ENCODE measurements around the gene MRM2.

Gene MRM2

DNA sequence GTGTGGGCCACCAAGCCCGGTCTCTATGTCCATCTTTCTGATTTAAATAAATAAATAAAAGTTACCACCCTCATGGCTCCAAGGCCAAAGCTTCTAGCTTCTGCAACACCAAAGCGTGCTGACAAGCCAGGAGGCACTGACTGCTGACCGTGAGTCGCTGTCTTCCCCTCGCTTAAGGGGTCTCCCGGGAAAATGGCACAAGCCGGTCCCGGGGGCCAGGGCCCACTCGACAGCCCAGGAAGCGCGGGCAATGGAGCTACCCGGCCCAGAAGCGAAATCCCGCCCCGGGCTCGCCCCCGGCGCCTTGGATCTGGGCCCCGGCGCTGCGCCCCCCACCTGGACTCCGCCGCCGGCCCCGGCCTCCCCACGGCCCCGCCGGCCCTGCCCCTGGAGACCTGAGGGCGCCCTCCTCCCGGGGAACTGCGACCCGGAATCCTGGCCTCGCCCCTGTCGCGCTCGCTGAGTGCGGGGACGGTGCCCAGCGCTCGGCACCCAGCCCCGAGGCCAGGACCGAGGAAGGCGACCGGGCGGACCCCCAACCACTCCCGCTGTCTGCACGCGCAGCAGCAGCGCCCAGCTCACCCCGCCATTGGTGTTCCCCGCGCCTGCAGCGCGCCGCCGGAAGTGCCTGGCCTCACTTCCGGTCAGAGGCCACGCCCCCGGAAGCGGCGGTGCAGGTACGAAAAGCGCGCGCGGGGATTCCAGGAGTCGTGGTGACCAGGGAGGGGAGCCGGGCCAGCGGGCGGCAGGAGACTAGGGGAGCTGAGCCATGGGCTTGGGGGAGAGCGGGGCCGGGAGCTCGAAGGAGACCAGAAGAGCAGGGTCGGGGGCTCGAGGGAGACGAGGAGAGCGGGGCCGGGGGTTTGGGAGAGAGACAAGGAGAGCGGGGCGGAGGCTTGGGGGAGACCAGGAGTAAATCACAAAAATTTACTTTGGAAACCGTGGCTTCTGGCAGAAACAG lies at the start of gene MRM2, which contains the start of gene NUDT1:
Gene MRM2, minus strand, starts transcription at position 626 of the 961 bp plus-strand sequence. Its CDS starts 36 bp downstream, at position 590.
Gene NUDT1, plus strand, starts transcription at position 647 of the 961 bp plus-strand sequence. CDS start 2,349 bp downstream, outside the sequence.
- DNase-seq (ENCODE audit: low read depth, low spot score), result peak; percentile 92

DNA sequence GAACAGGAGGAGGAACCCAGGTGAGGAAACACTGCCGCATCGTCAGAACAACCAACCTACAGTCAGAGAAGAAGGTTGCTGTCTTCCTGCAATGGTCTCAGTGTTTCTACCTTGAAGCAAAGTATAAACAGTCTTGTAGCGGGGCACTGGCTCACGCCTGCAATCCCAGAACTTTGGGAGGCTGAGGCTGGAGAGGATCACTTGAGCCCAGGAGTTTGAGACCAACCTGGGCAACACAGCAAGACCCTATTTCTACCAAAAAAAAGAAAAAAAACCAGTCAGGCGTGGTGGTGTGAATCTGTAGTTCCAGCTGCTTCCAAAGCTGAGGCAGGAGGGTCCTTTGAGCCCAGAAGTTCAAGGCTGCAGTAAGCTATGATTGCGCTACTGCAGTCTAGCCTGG lies 48.9 kb upstream of the MRM2 start:
- no peak for DNase-seq (ENCODE audit: low read depth, low spot score)

DNA sequence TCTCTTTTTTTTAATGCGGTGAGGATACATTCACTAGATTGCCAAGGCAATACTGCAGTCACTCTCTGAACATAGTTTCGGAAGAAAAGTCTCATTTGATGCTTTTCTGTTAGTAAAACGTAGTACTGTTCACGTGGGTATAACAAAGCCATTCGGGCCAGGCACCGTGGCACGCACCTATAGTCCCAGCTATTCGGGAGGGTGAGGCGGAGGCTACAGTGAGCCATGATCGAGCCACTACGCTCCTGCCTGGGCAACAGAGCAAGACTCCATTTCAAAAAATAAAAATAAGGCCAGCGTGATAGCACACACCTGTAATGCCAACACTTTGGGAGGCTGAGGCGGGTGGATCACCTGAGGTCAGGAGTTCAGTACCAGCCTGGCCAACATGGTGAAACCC lies 47.6 kb upstream of the MRM2 start:
- DNase-seq (ENCODE audit: low read depth, low spot score), result no peak

- DNase-seq (ENCODE audit: low read depth, low spot score), result no peak
Measured at GRCh38 chr7:2289111-2289586, 47.1 kb upstream of the MRM2 start.

DNA sequence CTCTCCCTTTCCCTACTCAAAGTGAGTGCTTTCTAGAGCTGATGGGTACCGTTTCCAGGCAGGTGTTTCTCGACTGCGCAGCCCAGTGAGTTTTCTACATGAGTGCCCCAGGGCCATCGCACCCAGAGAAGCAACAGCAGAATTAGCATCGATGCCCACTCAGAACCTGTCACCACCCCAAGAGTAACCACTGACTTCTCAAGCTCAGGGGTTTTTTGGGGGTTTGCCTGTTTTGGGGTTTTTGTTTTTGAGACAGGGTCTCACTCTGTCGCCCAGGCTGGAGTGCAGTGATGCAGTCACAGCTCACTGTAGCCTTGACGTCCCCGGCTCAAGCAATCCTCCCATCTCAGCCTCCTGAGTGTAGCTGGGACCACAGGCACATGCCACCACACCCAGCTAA lies 46.5 kb upstream of the MRM2 start:
- no peak for DNase-seq (ENCODE audit: low read depth, low spot score)

DNA sequence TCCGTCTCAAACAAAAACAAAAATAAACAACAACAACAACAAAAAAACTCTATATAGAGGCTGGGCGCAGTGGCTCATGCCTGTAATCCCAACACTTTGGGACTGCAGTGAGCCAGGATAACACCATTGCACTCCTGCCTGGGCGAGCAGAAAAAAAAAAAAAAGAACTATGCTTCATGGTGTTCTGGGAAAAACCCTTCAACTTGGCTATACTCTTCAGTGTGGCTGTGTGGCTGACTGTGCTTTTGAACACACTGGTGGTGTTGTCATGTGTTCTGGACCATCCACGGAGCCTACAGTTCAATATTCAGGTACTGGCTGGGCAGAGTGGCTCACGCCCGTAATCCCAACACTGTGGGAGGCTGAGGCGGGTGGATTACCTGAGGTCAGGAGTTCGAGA lies 45.7 kb upstream of the MRM2 start:
- no peak for DNase-seq (ENCODE audit: low read depth, low spot score)

DNA sequence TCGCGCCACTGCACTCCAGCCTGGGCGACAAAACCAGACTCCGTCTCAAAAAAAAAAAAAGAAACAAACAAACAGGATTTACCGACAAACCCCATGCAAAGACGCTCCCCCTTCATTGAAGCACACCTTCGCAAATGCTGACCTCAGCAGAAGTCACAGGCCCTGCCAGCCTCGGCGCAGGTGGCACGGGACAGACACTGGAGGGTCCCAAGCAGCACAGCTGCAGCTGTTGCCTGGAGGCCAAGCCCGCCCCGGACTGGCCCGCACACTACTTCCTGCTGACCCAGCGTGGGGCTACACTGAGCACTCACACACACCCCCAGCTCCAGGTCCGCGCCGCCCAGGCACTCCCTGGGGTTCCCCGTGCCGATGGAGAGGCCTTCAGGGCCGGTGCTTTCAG lies 41.1 kb upstream of the MRM2 start:
- no peak for DNase-seq (ENCODE audit: low read depth, low spot score)

DNA sequence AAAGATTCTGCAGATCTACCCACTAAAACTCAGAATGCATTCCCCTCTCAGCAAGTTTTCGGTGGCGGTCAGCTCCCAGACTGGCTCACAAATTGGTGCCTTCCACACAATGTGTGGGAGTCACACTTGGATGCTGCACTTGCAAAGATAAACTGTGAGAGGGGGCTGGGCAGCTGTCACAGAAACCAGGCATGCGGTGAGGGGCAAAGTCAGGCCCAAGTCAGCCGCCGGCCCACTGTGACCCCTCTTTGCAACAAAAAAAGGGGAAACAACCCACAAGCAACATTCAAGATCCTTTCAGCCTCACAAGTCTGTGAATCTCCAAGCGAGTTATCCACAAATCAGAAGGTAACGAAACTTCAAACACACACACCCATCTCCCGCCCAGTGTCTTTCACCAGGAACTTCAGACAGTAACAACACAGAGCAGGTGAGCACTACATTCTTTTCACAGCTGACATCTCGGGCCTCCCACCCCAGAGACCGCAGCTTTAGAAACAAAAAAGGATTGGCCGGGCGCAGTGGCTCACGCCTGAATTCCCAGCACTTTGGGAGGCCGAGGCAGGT lies 40.3 kb upstream of the MRM2 start:
- no peak for DNase-seq (ENCODE audit: low read depth, low spot score)

GRCh38 chr7:2281541-2281940 lies 39.5 kb upstream of the MRM2 start:
- DNase-seq (ENCODE audit: low read depth, low spot score), result peak; percentile 45

DNA sequence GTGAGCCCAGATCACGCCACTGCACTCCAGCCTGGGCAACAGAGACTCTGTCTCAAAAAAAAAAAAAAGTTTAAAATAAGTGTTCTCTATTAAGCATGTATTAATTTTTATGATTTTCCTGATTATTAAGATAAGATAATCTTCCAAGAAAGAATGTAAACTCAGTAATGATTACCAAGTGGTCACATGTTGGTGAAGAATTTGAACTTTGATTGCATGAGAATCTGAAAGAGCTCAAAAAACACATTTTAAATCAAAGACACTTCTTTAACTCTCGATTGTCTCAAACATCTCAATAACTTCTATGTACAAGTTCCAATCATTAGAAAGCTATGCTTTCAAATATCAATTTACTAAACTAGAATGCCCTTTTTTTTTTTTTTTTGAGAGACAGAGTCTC lies 38.4 kb upstream of the MRM2 start:
- DNase-seq (ENCODE audit: low read depth, low spot score), result no peak

DNA sequence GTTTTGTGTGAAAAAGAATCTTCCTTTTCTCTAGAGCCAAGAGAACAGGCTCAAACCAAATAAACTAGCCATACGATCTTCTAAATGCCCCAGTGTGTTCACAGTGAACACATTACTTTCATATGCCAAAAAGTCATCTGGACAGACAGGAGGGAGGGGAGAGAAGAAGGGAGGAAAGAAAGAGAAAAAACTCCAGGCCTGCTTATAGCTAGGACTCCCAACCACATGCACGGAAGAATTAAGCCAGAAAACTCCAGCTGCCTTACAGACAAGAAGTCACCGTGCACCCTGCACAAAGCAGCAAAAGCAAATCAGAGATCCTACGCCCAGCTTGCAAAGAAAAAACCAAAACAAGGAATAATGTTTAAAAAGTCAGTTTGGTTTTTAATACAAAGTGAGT lies 37.9 kb upstream of the MRM2 start:
- DNase-seq (ENCODE audit: low read depth, low spot score), result no peak

- DNase-seq (ENCODE audit: low read depth, low spot score), result no peak
Measured at GRCh38 chr7:2278026-2278425, 36.0 kb upstream of the MRM2 start.

DNA sequence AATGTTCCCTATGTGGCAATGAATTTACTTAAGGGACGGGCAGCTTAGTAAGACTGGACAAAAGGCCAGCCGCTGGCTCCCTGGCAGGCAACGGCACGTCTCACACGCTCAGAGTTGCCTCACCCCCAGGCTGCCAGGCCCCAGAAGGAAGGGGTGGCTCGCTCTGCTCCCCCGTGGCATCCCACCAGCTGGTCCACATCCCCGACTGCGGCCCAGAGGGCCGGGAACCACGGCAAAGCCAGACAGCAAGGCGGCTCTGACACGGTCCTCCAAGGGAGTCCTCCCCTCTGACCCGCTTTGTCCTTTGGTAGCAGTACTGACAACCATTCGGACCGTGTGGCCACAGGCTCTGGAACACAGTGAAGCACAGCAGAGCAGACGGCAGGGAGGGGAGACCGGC lies 34.1 kb upstream of the MRM2 start:
- DNase-seq (ENCODE audit: low read depth, low spot score), result no peak

GRCh38 chr7:2275101-2275500 lies 33.1 kb upstream of the MRM2 start:
- no peak for DNase-seq (ENCODE audit: low read depth, low spot score)

GRCh38 chr7:2274666-2275065 lies 32.7 kb upstream of the MRM2 start:
- no peak for DNase-seq (ENCODE audit: low read depth, low spot score)

- no peak for DNase-seq (ENCODE audit: low read depth, low spot score)
Measured at GRCh38 chr7:2273866-2274265, 31.9 kb upstream of the MRM2 start.

- DNase-seq (ENCODE audit: low read depth, low spot score), result peak; percentile 40
Measured at GRCh38 chr7:2272031-2272430, 30.0 kb upstream of the MRM2 start.

- DNase-seq (ENCODE audit: low read depth, low spot score), result no peak
Measured at GRCh38 chr7:2271273-2272026, 29.4 kb upstream of the MRM2 start.

DNA sequence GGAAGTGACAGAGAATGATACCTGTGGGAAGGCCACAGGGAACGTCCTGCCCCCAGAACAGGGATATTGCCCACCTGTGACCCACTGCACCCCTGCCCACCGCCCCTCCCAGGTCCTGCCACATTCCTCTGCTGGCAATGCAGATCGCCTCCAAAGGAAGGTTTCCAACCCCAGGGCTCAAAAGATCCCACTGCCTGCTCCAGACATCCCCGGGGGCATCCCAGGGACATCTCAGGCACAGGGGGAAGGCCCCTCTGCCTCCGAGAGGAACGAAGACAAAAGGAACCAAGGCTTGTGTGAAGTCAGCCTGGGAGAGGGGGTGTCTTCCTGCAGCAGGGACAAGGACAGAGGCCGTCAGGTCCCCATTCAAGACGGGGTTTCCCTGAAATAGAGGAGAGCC lies 28.5 kb upstream of the MRM2 start:
- no peak for DNase-seq (ENCODE audit: low read depth, low spot score)

- no peak for DNase-seq (ENCODE audit: low read depth, low spot score)
Measured at GRCh38 chr7:2269991-2270460, 28.0 kb upstream of the MRM2 start.

DNA sequence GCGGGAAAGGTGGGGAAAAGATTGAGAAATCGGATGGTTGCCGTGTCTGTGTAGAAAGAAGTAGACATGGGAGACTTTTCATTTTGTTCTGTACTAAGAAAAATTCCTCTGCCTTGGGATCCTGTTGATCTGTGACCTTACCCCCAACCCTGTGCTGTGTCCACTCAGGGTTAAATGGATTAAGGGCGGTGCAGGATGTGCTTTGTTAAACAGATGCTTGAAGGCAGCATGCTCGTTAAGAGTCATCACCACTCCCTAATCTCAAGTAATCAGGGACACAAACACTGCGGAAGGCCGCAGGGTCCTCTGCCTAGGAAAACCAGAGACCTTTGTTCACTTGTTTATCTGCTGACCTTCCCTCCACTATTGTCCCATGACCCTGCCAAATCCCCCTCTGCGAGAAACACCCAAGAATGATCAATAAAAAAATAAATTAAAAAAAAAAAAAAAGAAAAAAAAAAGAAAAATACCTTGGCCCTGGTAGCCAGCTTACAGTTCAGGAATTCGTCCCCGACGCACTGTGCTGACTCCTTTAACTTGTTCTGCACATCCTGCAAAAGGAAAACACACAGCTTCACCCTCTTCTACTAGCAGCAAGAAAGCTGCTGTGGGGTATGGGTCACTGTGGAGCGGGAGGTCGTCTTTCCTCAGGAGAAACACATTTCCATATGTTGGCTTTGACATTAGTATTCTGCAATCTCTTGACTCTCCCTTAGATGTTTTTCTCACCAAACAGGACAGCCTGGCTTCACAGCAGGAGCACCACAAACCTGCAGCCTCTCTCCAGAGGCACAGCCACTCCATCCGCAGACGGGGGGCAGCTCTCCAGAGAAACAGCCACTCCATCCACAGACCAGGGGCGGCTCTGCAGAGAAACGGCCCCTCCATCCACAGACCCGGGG lies 27.3 kb upstream of the MRM2 start:
- DNase-seq (ENCODE audit: low read depth, low spot score), result peak; percentile 33
